GM04503 (cell line): ENCODE data around the gene POT1.
"Not testable (repeated sequence)": the region's sequence is repeated elsewhere in the genome, so short reads cannot be mapped to it uniquely, and the experiment has no call there.

Source experiments
- DNase-seq: peaks from one replicate; pipeline ENCODE4 v3.0.0-alpha.2; 2012; ENCODE audit warnings: low read depth

Gene POT1

GRCh38 chr7:124929467-124930172, at the start of gene POT1:
Gene POT1, minus strand, starts transcription at chr7:124929825. Its CDS starts 32,652 bp downstream, at chr7:124897173.
- DNase-seq = peak; percentile 94

GRCh38 chr7:124975131-124975530, 45.5 kb upstream of the POT1 start:
- DNase-seq = not testable (repeated sequence)

DNA sequence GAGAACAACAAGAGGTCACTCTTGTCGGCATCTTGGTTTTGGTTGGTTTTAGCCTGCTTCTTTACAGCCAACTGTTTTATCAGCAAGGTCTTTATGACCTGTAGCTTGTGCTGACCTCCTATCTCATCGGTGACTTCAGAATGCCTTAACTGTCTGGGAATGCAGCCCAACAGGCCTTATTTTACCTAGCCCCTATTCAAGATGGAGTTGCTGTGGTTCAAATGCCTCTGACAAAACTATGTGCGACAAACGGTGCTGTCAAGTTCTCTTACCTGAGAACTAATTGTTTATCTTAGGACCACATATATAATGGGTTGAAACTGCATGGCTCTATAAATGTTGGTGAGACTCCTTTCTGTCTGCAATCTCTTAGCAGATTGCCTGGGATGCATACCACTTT, 35.9 kb upstream of the POT1 start:
- no peak for DNase-seq

DNA sequence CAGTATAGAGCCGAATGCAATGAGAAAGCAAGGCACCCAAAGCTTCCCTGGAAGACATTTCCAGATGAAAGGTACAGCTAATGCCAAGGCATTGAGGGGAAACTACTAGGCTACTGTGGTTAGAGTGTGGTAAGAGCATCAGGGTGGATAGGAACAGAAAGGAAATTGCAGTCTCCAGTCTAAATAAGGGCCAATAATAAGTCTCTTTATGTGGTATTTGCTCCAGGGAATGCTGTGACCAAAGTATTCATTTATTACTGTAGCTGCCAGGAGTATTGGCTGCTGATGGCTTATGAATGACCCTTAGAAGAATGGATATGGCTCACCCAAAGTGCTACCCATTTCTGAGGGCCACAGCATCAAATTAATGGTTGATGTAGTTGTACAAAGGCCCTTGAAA, 30.1 kb upstream of the POT1 start:
- DNase-seq = no peak

DNA sequence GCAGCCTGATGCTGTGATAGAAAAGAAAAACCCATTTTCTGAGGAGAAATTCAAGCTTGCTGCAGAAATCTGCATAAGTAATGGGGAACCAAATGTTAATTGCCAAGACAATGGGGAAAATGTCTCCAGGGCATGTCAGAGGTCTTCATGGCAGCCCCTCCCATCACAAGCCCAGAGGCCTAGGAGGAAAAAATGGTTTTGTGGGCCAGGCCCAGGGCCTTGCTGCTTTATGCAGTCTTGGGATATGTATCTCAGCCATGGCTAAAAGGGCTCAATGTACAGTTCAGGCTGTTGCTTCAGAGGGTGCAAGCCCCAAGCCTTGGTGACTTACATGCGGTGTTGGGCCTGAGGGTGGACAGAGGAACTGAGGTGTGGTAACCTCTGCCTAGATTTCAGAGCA, 28.3 kb upstream of the POT1 start:
- DNase-seq = not testable (repeated sequence)

GRCh38 chr7:124956160-124956559, 26.5 kb upstream of the POT1 start:
- no peak for DNase-seq

DNA sequence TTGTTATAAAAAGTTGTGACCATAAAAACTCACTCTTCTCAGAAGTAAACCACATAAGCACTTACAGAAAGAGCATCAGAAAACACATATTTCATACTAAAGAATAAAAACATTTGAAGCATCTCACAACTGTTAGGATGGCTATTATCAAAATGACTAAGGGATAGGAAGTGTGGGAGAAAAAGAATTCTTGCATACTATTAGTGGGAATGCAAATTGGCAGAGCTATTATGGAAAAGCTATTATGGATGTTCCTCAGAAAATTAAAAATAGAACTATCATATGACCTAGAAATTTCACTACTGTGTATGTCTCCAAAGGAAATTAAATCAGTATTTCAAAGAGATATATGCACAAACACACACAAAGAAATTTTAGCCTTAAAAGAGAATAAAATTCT, 25.2 kb upstream of the POT1 start:
- no peak for DNase-seq

GRCh38 chr7:124945680-124946079, 16.1 kb upstream of the POT1 start:
- DNase-seq = no peak

DNA sequence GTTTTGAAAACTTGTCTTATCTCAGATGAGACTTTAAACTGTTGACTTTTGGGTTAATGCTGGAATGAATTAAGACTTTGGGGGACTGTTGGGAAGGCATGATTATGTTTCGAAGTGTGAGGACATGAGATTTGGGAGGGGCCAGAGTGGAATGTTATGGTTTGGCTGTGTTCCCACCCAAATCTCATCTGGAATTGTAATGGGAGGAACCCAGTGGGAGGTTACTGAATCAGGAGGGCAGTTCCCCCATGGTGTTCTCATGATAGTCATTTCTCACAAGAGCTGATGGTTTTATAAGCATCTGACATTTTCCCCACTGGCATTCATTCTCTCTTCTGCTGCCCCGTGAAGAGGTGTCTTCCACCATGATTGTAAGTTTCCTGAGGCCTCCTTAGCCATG, 13.8 kb upstream of the POT1 start:
- no peak for DNase-seq

DNA sequence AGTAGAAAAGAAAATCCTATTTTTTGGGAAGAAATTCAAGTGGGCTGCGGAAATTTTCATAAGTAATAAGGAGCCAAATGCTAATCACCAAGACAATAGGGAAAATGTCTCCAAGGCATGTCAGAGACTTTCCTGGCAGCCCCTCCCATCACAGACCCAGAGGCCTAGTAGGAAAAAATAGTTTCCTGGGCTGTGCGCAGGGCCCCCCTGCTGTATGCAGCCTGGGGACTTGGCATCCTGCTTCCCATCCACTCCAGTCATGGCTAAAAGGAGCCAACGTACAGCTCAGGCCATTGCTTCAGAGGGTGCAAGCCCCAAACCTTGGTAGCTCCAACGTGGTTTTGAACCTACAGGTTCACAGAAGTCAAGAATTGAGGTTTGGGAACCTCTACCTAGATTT, 12.8 kb upstream of the POT1 start:
- DNase-seq = no peak

GRCh38 chr7:124940306-124940705, 10.7 kb upstream of the POT1 start:
- no peak for DNase-seq

DNA sequence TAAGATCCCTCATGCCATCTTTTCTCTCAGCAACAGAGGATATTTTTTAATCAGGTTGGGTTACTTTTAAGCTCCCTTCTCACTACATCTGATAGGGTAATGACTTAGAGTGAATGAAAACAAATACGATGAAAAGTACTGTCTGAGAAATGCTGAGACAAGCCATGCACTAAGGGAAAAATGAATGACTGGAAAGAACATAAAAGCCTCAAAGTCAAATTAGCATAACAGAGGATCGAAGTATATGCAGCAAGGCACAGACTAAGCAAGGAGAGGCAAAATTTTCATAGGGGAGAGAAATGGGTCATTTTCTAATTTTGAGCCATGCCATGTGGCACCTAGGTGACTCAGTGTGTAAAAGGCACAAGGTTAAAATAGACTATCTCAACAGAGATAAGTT, 8.5 kb upstream of the POT1 start:
- no peak for DNase-seq

- DNase-seq = no peak
Measured at GRCh38 chr7:124937076-124937475, 7.5 kb upstream of the POT1 start.

DNA sequence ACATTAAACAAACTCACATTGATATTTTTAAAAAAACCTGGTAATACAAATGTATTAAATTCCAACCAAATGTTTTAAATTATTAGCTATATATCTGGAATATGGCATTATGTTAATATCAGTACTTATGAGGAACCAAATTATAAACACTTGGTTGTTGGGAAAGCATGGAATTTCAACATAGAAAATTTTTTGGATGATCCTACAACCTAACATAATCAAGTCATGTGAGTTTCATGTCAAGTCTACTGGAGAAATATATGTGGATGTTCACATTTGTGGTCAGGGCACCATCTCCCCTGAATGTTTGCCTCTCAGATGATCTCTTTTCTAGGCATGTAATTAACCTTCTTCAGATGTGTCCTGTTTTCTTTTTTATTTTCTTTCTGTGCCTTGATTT, 5.2 kb upstream of the POT1 start:
- DNase-seq = no peak

GRCh38 chr7:124930655-124931597, 1.3 kb upstream of the POT1 start:
- DNase-seq = no peak

- DNase-seq = no peak
Measured at GRCh38 chr7:124930173-124930623, 573 bp upstream of the POT1 start.

DNA sequence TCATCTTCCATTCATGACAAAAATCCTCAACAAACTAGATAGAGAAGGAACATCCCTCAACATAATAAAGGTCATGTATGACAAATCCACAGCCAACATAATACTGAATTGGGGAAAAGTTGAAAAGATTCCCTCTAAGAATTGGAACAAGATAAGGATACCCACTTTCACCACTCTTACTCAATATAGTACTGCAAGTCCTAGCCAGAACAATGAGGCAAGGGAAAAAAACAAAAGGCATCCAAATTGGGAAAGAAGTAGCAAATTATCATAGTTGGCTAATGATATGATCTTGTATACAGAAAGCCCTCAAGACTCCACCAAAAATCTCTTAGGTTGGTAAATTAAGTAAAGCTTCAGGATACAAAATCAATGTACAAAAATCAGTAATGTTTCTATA, 4.7 kb downstream of the POT1 start:
- no peak for DNase-seq

GRCh38 chr7:124922200-124922599, 7.4 kb downstream of the POT1 start:
- no peak for DNase-seq

- no peak for DNase-seq
Measured at GRCh38 chr7:124919841-124920240, 9.8 kb downstream of the POT1 start.

- no peak for DNase-seq
Measured at GRCh38 chr7:124918662-124919061, 11.0 kb downstream of the POT1 start.

DNA sequence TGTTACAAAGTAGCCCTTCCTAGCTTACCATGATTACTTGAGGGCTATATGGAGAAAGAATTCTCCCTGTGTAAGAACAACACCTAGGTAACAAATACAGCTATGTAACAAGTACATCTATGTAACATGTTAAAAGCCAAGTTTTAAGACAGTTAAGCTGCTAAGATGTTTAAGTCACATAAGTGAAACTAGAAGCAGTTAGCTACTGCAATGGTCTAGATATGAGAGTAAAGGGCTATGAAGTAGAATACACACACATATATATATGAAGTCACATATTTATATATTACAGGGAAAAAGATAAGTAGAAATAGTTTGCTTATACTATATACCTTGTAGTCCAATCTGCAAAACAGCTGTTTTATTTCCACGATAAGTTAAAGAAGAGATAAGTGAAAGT, 14.4 kb downstream of the POT1 start:
- no peak for DNase-seq

DNA sequence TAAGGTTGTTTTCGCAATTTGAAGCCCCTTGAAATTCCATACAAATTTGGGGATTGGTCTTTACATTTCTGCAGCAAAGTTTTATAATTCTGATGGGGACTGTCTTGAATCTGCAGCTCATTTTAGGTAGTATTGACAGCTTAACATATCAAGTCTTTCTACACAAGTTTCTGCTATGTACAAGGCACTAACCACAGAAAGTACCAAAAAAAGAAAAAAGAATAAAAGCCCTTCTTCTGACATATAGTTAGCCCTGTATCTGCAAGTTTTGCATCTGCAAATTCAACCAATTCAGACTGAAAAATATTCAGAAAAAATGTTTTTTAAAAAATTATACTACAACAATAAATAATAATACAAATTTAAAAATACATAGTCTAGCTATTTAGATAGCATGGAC, 15.3 kb downstream of the POT1 start:
- DNase-seq = no peak

DNA sequence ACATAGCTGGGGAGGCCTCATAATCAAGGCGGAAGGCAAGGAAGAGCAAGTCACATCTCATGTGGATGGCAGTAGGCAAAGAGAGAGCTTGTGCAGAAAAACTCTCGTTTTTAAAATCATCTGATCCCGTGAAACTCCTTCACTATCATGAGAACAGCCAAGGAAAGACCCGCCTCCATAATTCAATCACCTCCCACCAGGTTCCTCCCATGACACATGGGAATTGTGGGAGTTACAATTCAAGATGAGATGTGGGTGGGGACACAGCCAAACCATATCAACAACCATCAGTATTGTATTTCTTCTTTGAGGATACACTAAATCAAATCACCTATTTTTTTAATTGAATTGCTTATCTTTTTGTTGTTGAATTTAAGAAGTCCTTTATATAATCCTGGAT, 16.7 kb downstream of the POT1 start:
- no peak for DNase-seq
